Caco-2 (cell line): ENCODE results near the gene SMARCA4. TPM values are rescaled to one million over a fixed set of nuclear protein-coding genes. Genes with fewer than 3 reads are reported as not detected.
A peak's percentile ranks its signal among the peaks of the same experiment; 100 is the strongest.

Source experiments
- BruUV-seq: library from RNA; stranded (reverse); fragments of 400-500 nt; replicated peaks from 2 replicates; lab custom pipeline; 2021; lab: Mats Ljungman, UMichigan
- CTCF ChIA-PET: fragments of 300-600 bp; sonication (Branson Sonifier 250); formaldehyde crosslinking; loops from one replicate; lab custom pipeline; 2022; ENCODE audit warnings: antibody characterized with exemption; lab: Charles Lee
- POLR2A ChIA-PET: fragments of 300-600 bp; sonication (Branson Sonifier 250); formaldehyde crosslinking; loops from one replicate; lab custom pipeline; 2022; ENCODE audit warnings: antibody characterized with exemption; lab: Charles Lee
- DNase-seq, 2 experiments: peaks; one replicate each; pipeline versions ENCODE4 v3.0.0 to v3.0.0-alpha.2; 2020 to 2022
- H3K27me3 ChIP-seq: replicated peaks from 2 replicates; pipeline ENCODE4 v1.6.0; 2011; ENCODE audit warnings: low read length; ENCODE audit not compliant: control insufficient read depth, insufficient read depth
- H3K36me3 ChIP-seq: 2 replicates; pipeline ENCODE4 v1.5.1; 2011; ENCODE audit warnings: low read length; ENCODE audit not compliant: control insufficient read depth, insufficient read depth
- H3K4me1 ChIP-seq: fragments of 250-450 bp; sonication (Bioruptor Pico); 2 replicates; pipeline ENCODE4 v1.5.1; 2020; ENCODE audit warnings: mild to moderate bottlenecking
- H3K4me3 ChIP-seq: 2 replicates; pipeline ENCODE4 v1.5.1; 2011; ENCODE audit warnings: low read depth, mild to moderate bottlenecking, control low read depth, low read length
- H3K9me3 ChIP-seq: fragments of 250-450 bp; sonication (Bioruptor Pico); 2 replicates; pipeline ENCODE4 v1.5.1; 2020; ENCODE audit warnings: mild to moderate bottlenecking, moderate library complexity
- H3K27ac Mint-ChIP-seq: one replicate; pipeline ENCODE4 v1.8.0; 2022; ENCODE audit warnings: mixed read lengths; ENCODE audit not compliant: unreplicated experiment
- H3K27me3 Mint-ChIP-seq: one replicate; pipeline ENCODE4 v1.8.0; 2022; ENCODE audit warnings: mixed read lengths; ENCODE audit not compliant: insufficient read depth, unreplicated experiment
- H3K36me3 Mint-ChIP-seq: one replicate; pipeline ENCODE4 v1.8.0; 2022; ENCODE audit warnings: mild to moderate bottlenecking, mixed read lengths; ENCODE audit not compliant: insufficient read depth, unreplicated experiment
- H3K4me1 Mint-ChIP-seq: one replicate; pipeline ENCODE4 v1.8.0; 2022; ENCODE audit warnings: low read depth, mixed read lengths; ENCODE audit not compliant: unreplicated experiment
- H3K4me3 Mint-ChIP-seq: one replicate; pipeline ENCODE4 v1.8.0; 2022; ENCODE audit warnings: mild to moderate bottlenecking, moderate library complexity, mixed read lengths; ENCODE audit not compliant: unreplicated experiment
- H3K9me3 Mint-ChIP-seq: one replicate; pipeline ENCODE4 v1.8.0; 2022; ENCODE audit warnings: mixed read lengths; ENCODE audit not compliant: unreplicated experiment
- CTCF ChIP-seq, 2 experiments: fragments of 200-600 bp in 1 of 2; IDR thresholded peaks; 1 replicate in 1 of 2; 2 replicates in 1 of 2; pipeline versions ENCODE4 v1.5.1 to v1.8.0; 2011 to 2022; ENCODE audit warnings: antibody characterized with exemption in 1 of 2, control low read depth in 1 of 2, inconsistent platforms in 1 of 2, low read depth in 1 of 2, low read length in 1 of 2, mild to moderate bottlenecking in 1 of 2, moderate library complexity in 1 of 2; ENCODE audit not compliant: insufficient read depth in 1 of 2, severe bottlenecking in 1 of 2, unreplicated experiment in 1 of 2
- intact Hi-C: fragments of 100-400 bp; cut with micrococcal nuclease; formaldehyde crosslinking; loops from one replicate; pipeline ENCODE4 v1.10.0; 2022; ENCODE audit not compliant: unreplicated experiment
- total RNA-seq: library from RNA; stranded (reverse); gene quantifications from 2 replicates; pipeline ENCODE4 v1.2.3, GENCODE V29; 2022

The SMARCA4 gene
- total RNA-seq, 1 experiment from 2014 or later: 171 TPM

GRCh38 chr19:11105014-11105636, 144.3 kb downstream of the SMARCA4 start:
- Histone ChIP-seq H3K36me3 (peaks cover 14% of the 10 kb centered on the region), H3K9me3 (no peaks in the 10 kb centered on the region), H3K4me3 (no peak overlapping the region), H3K4me1 (no peaks in the 10 kb centered on the region), H3K27me3 (no peaks in the 10 kb centered on the region)
- Mint-ChIP-seq H3K4me3 (no peak overlapping the region), H3K9me3 (no peaks in the 10 kb centered on the region), H3K4me1 (no peaks in the 10 kb centered on the region), H3K36me3 (peaks cover 99% of the 10 kb centered on the region), H3K27me3 (no peaks in the 10 kb centered on the region), H3K27ac (no peak overlapping the region)
- TF ChIP-seq CTCF (IDR thresholded peaks at IDR 0.05; ENCODE audit: insufficient read depth in 1 of 2, low read depth in 1 of 2, low read length in 1 of 2, severe bottlenecking in 1 of 2, unreplicated experiment in 1 of 2): no peak
- POLR2A ChIA-PET: no interaction called here
- CTCF ChIA-PET: interaction anchor here (0.6 kb wide), 1 partner anchor 46 kb away, joined by 4 read pairs; no protein-coding TSS in a partner anchor
- no TSS peak for BruUV-seq
- intact Hi-C loops: no loop called here
- no peak for DNase-seq

- no peaks in the 10 kb centered on the region for H3K4me1 Mint-ChIP-seq
- no peak for DNase-seq
- no peak overlapping the region for H3K4me3 Mint-ChIP-seq
- H3K27me3 ChIP-seq: no peaks in the 10 kb centered on the region
- no peak overlapping the region for H3K27ac Mint-ChIP-seq
- CTCF ChIA-PET: no interaction called here
- POLR2A ChIA-PET: no interaction called here
- no peaks in the 10 kb centered on the region for H3K4me1 ChIP-seq
- H3K36me3 Mint-ChIP-seq: peaks cover 99% of the 10 kb centered on the region
- no peaks in the 10 kb centered on the region for H3K9me3 ChIP-seq
- H3K27me3 Mint-ChIP-seq: no peaks in the 10 kb centered on the region
- no peak for TF ChIP-seq CTCF (IDR thresholded peaks at IDR 0.05; ENCODE audit: insufficient read depth in 1 of 2, low read depth in 1 of 2, low read length in 1 of 2, severe bottlenecking in 1 of 2, unreplicated experiment in 1 of 2)
- H3K9me3 Mint-ChIP-seq: no peaks in the 10 kb centered on the region
- H3K36me3 ChIP-seq: peaks cover 18% of the 10 kb centered on the region
- intact Hi-C loops: no loop called here
- no peak overlapping the region for H3K4me3 ChIP-seq
- no TSS peak for BruUV-seq
Observed at GRCh38 chr19:11106477-11106876, 145.6 kb downstream of the SMARCA4 start.

- ChIA-PET CTCF (no interaction called here), POLR2A (no interaction called here)
- Mint-ChIP-seq H3K4me1 (no peaks in the 10 kb centered on the region), H3K27me3 (no peaks in the 10 kb centered on the region), H3K4me3 (no peak overlapping the region), H3K9me3 (no peaks in the 10 kb centered on the region), H3K27ac (no peak overlapping the region), H3K36me3 (peaks cover 99% of the 10 kb centered on the region)
- intact Hi-C loops: no loop called here
- no peak for TF ChIP-seq CTCF (IDR thresholded peaks at IDR 0.05; ENCODE audit: insufficient read depth in 1 of 2, low read depth in 1 of 2, low read length in 1 of 2, severe bottlenecking in 1 of 2, unreplicated experiment in 1 of 2)
- Histone ChIP-seq H3K36me3 (peaks cover 16% of the 10 kb centered on the region), H3K9me3 (no peaks in the 10 kb centered on the region), H3K4me1 (no peaks in the 10 kb centered on the region), H3K27me3 (no peaks in the 10 kb centered on the region), H3K4me3 (no peak overlapping the region)
- BruUV-seq: TSS peak; percentile 17
- DNase-seq: no peak
Observed at GRCh38 chr19:11108746-11109145, 147.9 kb downstream of the SMARCA4 start.
